ENCODE results near the gene TEX11.
"Not testable (repeated sequence)": the region's sequence is repeated elsewhere in the genome, so short reads cannot be mapped to it uniquely, and the experiment has no call there.

TEX11 gene

DNA sequence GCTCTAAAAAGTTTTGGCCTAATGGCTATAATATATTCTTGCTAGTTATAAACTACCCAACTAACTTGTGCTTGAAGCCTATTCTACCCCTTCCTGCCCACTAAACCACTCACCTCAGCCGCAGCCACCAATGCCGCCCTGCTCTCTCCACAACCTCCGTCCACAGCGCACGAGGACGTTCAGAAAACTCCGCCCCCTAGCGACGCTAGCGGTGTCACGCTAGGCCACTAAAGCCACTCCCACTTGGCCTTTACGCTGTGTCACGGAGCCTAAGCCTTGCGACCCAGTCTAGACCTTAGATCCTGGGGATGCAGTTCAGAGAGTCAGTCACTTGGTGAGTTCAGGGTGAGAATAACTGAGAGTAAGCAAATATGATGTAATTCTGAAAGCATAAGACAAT is at the start of gene TEX11:
Gene TEX11, minus strand, starts transcription at position 171 of the 400 bp plus-strand sequence. CDS start 922 bp downstream, outside the sequence.
- DNase-seq: no peak

GRCh38 chrX:70954871-70955270 is 46.4 kb upstream of the TEX11 start:
- no peak for DNase-seq

DNA sequence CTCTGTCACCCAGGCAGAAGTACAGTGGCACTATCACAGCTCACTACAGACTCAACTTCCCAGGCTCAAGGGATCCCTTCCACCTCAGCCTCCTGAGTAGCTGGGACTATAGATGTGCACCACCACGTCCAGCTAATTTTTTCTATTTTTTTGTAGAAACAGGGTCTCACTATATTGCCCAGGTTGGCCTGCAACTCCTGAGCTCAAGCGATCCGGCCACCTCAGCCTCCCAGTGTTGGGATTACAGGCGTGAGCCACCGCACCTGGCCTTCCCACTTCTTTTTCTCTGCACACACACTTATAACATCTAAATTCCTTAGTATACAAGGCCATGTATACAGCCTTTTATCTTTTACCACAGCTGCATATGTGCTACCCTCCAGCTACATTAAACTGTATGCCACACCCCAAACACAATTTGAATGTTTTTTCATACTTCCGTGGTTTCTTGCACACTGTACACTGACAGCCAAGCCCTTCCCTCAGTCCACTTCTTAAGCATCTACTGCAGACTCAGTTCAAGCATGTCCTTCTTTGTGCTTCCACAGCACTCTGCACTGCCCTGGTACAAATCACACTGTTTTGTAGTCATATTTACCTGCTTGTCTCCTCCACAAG is 15.9 kb upstream of the TEX11 start:
- no peak for DNase-seq

GRCh38 chrX:70922774-70923473 is 14.4 kb upstream of the TEX11 start:
- no peak for DNase-seq

DNA sequence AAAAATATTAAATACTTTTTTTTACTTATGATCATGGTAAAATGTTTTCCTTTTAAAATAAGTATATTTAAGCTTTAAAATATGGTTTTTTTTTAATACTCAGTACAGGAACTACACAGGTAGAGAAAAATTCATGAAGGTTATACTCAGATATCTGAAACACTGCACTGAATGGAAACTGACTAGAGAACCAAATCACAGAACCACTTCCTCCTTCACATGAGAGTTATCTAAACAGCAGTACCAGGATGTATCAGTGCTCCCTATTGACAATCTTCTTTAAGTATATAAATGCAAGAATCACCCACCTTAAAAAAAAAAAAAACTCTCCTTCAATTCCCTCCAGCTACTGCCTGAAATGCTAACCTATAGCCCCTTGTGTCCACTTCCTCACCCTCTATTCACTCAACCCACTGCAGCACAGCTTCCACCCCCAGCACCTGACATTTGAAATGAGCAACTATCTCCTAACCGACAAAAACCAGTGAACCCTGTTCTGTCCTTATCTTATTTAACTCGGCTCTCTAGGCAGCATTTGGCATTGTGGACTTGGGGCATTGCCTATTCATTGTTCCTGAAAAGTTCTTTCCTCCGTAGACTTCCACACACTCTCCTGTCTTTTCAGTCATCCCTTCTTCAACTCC is 13.3 kb upstream of the TEX11 start:
- DNase-seq: no peak

DNA sequence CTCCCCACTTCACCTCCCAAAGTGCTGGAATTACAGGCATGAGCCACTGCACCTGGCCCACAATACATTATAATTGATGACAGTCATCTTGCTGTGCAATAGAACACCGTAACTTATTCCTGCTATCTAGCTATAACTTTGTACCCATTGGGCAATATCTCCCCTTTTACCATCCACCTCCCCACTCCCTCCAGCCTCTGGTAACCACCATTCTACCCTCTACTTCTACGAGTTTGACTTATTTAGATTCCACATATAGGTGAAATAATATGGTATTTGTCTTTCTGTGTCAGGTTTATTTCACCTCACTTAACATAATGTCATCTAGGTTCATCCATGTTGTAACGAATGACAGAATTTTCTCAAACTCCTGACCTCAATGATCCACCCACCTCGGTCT is 8.2 kb upstream of the TEX11 start:
- DNase-seq: no peak

GRCh38 chrX:70907900-70908299 is 611 bp downstream of the TEX11 start:
- DNase-seq: no peak

DNA sequence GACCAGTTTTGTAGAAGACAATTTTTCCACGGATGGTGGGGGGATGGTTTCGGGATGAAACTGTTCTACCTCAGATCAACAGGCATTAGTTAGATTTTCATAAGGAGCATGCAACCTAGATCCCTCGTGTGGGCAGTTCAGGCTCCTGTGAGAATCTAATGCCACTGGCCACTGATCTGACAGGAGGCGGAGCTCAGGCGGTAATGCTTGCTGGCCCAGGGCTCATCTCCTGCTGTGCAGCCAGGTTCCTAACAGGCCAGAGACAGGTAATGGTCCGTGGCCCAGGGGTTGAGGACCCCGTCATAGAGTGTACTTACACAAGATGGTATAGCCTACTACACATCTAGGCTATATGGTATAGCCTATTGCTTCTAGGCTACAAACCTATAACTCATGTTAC is 7.0 kb downstream of the TEX11 start:
- no peak for DNase-seq

GRCh38 chrX:70890441-70890840 is 18.1 kb downstream of the TEX11 start:
- not testable (repeated sequence) for DNase-seq

- DNase-seq: no peak
Measured at GRCh38 chrX:70878902-70879301, 29.6 kb downstream of the TEX11 start.

- no peak for DNase-seq
Measured at GRCh38 chrX:70852294-70852693, 56.2 kb downstream of the TEX11 start.

- DNase-seq: not testable (repeated sequence)
Measured at GRCh38 chrX:70844081-70844480, 64.4 kb downstream of the TEX11 start.

DNA sequence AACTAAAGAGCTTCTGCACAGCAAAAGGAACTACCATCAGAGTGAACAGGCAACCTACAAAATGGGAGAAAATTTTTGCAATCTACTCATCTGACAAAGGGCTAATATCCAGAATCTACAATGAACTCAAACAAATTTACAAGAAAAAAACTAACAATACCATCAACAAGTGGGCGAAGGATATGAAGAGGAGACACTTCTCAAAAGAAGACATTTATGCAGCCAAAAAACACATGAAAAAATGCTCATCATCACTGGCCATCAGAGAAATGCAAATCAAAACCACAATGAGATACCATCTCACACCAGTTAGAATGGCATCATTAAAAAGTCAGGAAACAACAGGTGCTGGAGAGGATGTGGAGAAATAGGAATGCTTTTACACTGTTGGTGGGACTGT is 64.9 kb downstream of the TEX11 start:
- not testable (repeated sequence) for DNase-seq

- no peak for DNase-seq
Measured at GRCh38 chrX:70834589-70834988, 73.9 kb downstream of the TEX11 start.

- DNase-seq: no peak
Measured at GRCh38 chrX:70826715-70827114, 81.8 kb downstream of the TEX11 start.

DNA sequence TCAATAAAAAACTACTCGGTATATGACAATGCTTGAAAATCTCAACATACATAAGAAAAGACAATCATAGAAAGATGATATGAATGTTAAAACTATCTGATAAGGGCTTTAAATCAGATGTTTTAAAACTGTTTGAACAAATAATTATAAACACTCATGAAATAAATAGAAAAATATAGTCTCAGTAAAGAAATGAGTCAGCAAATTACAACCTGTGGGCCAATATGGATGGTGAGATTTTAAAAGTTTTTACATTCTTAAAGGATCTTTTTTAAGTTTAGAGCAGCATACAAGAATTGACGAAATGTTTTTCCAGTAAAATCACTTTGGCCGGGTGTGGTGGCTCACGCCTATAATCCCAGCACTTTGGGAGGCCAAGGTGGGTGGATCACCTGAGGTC is 83.1 kb downstream of the TEX11 start:
- no peak for DNase-seq

GRCh38 chrX:70808942-70809940 is 99.3 kb downstream of the TEX11 start:
- no peak for DNase-seq

- DNase-seq: no peak
Measured at GRCh38 chrX:70806081-70806480, 102.4 kb downstream of the TEX11 start.

GRCh38 chrX:70796742-70797141 is 111.8 kb downstream of the TEX11 start:
- DNase-seq: not testable (repeated sequence)

GRCh38 chrX:70774223-70774622 is 134.3 kb downstream of the TEX11 start:
- no peak for DNase-seq

DNA sequence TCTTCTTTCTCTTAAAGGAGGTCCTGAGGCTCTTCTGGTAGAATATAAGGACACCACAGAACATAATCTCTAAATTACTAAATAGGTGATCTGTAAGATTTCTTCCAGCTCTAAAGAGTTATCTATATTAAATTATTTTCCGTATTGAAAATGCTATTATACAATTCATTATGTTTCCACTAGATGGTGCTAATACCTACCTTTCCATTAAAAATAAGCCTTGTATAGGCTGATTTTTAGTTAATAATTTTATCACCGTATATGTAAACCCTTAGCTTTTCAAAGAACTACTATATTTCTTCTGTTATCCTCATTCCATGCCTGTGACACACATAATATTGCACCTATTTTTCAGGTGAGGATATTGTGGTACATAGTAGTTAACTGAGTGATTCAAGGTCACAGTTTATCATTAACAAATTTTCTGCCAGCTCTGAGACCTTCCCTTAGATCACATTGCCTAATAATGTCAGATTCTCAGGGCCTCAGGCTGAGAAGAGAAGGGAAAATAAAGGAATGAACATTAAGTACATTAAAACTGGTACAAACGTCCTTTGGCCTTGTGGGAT is 138.8 kb downstream of the TEX11 start:
- DNase-seq: no peak

GRCh38 chrX:70762285-70762684 is 146.2 kb downstream of the TEX11 start:
- no peak for DNase-seq

GRCh38 chrX:70755850-70756249 is 152.7 kb downstream of the TEX11 start:
- DNase-seq: peak; percentile 13

All from RPMI8226 (cell line).